WTC11 (cell line): ENCODE measurements around the gene CACNA1C.

ENCODE experiments used
- TEAD1 ChIP-seq: sonication (generic); formaldehyde crosslinking; IDR thresholded peaks from 2 replicates; pipeline ENCODE4 v1.8.0; 2022; ENCODE audit warnings: mild to moderate bottlenecking, missing genetic modification reagents
- TEAD4 ChIP-seq: sonication (generic); formaldehyde crosslinking; IDR thresholded peaks from 2 replicates; pipeline ENCODE4 v1.8.0; 2022; ENCODE audit warnings: mild to moderate bottlenecking, missing genetic modification reagents

DNA sequence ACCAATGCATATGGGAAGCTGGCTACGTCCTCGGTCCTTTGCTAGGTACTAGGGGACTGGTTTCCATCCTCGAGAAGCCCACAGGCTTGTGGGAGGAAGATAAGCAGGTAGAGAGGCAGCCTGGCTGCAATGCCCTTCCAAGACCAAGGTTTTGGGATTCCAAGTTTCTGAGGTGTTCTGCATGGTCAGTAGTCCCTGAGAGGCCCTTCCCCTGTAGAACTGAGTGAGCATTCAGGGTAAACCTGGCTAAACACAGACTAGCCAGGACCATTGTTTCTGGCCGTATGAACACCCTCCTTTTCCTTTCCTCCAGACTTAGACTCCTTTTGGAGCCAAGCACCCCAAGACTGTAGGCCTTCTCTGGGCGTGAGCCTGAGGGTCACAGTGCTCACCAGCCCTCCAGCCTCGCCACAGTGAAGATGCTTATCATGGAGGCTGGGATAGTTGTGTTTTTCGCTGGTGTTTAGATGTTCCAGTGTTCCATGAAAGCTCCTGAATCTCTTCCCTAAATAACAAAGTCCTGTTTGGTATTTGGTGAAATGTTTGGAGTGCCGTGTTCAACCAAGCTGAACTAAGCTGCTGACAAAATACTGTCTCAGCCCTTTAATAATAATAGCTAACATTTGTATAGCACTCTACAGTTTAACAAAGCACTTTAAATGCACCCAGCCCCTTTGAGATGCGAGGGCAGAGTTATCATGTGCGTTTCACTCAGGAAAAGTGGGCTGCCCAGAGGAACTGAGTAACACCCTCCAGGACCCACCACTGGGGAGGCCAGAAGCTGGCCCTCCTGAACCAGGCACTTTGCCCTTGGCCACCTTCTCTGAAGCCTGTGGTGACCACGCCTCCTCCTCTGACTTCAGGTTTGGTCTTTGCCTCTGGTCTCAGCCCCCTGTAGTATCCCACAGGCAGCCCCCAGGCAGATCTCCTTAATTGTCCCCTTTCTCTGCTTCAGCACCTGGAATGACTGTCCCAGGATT lies 284.5 kb downstream of the CACNA1C start:
- TF ChIP-seq TEAD4 (no peak), TEAD1 (no peak)
